Measurements from ENCODE around the gene ABL2. TPM values are rescaled to one million over a fixed set of nuclear protein-coding genes. Genes with fewer than 3 reads are reported as not detected.
A peak's percentile ranks its signal among the peaks of the same experiment; 100 is the strongest.

Gene ABL2
- total RNA-seq, 2 experiments from 2014 or later = 8.2 to 8.4 TPM

- no peaks in the 10 kb centered on the region for H3K27me3 Mint-ChIP-seq
- ChIA-PET CTCF (interaction anchor here (1.5 kb wide), 1 partner anchor 14 kb away, joined by 3 read pairs; no protein-coding TSS in a partner anchor), POLR2A (interaction anchor here (0.6 to 0.7 kb wide), 2 partner anchors 38 to 41 kb away, joined by 3 to 4 read pairs; no protein-coding TSS in a partner anchor)
- H3K36me3 Mint-ChIP-seq (ENCODE audit: low read depth) = peaks cover 32% of the 10 kb centered on the region
- no peaks in the 10 kb centered on the region for H3K9me3 Mint-ChIP-seq
- TF ChIP-seq CTCF (IDR thresholded peaks at IDR 0.05) = no peak
- no peak overlapping the region for H3K4me3 Mint-ChIP-seq
- intact Hi-C loops (cut with micrococcal nuclease) = loop anchor here (10.0 kb wide), 1 partner anchor 117 kb away; no protein-coding TSS in a partner anchor
- peaks cover 13% of the 10 kb centered on the region for H3K4me1 Mint-ChIP-seq (ENCODE audit: low read depth)
- H3K27ac Mint-ChIP-seq = no peak overlapping the region
- DNase-seq (no peak), ATAC-seq (no peak)
These were observed 141.8 kb downstream of the ABL2 start for GRCh38 chr1:179087665-179088064.

- Mint-ChIP-seq H3K4me3 (peak overlapping the region; percentile 99), H3K36me3 (ENCODE audit: low read depth) (peaks cover 25% of the 10 kb centered on the region), H3K27me3 (no peaks in the 10 kb centered on the region), H3K4me1 (ENCODE audit: low read depth) (peaks cover 27% of the 10 kb centered on the region), H3K9me3 (no peaks in the 10 kb centered on the region), H3K27ac (peak overlapping the region; percentile 70)
- POLR2A ChIA-PET = interaction anchor here (0.9 to 2.4 kb wide), 3 partner anchors 45 to 287 kb away, joined by 3 to 13 read pairs (median 3); partner anchors contain the start of gene SOAT1
- no peak for TF ChIP-seq CTCF (IDR thresholded peaks at IDR 0.05)
- CTCF ChIA-PET = interaction anchor here (1.0 to 8.0 kb wide), 3 partner anchors 37 to 731 kb away, joined by 3 to 70 read pairs (median 5); partner anchors contain the start of gene AXDND1
- DNase-seq (peak; percentile 15), ATAC-seq (no peak)
- intact Hi-C loops (cut with micrococcal nuclease) = loop anchor here (5.0 to 10.0 kb wide), 2 partner anchors 51 to 121 kb away; no protein-coding TSS in a partner anchor
These were observed 145.9 kb downstream of the ABL2 start for GRCh38 chr1:179083533-179083932.

GRCh38 chr1:179082999-179083335, 146.5 kb downstream of the ABL2 start:
- Mint-ChIP-seq H3K27ac (peak overlapping the region; percentile 95), H3K36me3 (ENCODE audit: low read depth) (peaks cover 25% of the 10 kb centered on the region), H3K9me3 (no peaks in the 10 kb centered on the region), H3K4me1 (ENCODE audit: low read depth) (peaks cover 27% of the 10 kb centered on the region), H3K4me3 (peak overlapping the region; percentile 99), H3K27me3 (no peaks in the 10 kb centered on the region)
- ChIA-PET CTCF (interaction anchor here (0.7 to 8.0 kb wide), 4 partner anchors 24 to 732 kb away, joined by 3 to 70 read pairs (median 4); partner anchors contain the start of gene AXDND1), POLR2A (interaction anchor here (0.6 to 2.4 kb wide), 6 partner anchors 44 to 288 kb away, joined by 3 to 13 read pairs (median 3); partner anchors contain the start of genes AXDND1 and SOAT1)
- DNase-seq (peak; percentile 55), ATAC-seq (peak; percentile 13)
- TF ChIP-seq CTCF (IDR thresholded peaks at IDR 0.05) = no peak
- intact Hi-C loops (cut with micrococcal nuclease) = loop anchor here (5.0 to 10.0 kb wide), 2 partner anchors 51 to 122 kb away; no protein-coding TSS in a partner anchor

- Mint-ChIP-seq H3K27me3 (no peaks in the 10 kb centered on the region), H3K9me3 (no peaks in the 10 kb centered on the region), H3K4me3 (peak overlapping the region; percentile 99), H3K4me1 (ENCODE audit: low read depth) (peaks cover 27% of the 10 kb centered on the region), H3K27ac (peak overlapping the region; percentile 95), H3K36me3 (ENCODE audit: low read depth) (peaks cover 24% of the 10 kb centered on the region)
- ATAC-seq (peak; percentile 18), DNase-seq (peak; percentile 47)
- intact Hi-C loops (cut with micrococcal nuclease) = loop anchor here (5.0 to 10.0 kb wide), 2 partner anchors 50 to 122 kb away; no protein-coding TSS in a partner anchor
- TF ChIP-seq CTCF (IDR thresholded peaks at IDR 0.05) = no peak
- CTCF ChIA-PET = interaction anchor here (0.7 to 8.0 kb wide), 5 partner anchors 23 to 733 kb away, joined by 3 to 70 read pairs (median 4); partner anchors contain the start of gene AXDND1
- POLR2A ChIA-PET = interaction anchor here (0.6 to 2.4 kb wide), 6 partner anchors 43 to 288 kb away, joined by 3 to 13 read pairs (median 3); partner anchors contain the start of genes AXDND1 and SOAT1
These were observed 147.0 kb downstream of the ABL2 start for GRCh38 chr1:179082333-179082998.

All from activated CD8-positive, alpha-beta T cell treated with anti-CD3 and anti-CD28 coated beads for 36 hours (primary cell).